Endothelial cell of umbilical vein (primary cell): ENCODE results near the gene NONO. TPM values are rescaled to one million over a fixed set of nuclear protein-coding genes. Genes with fewer than 3 reads are reported as not detected.

Experiments
- BruUV-seq: library from RNA; stranded (reverse); fragments of 400-500 nt; replicated peaks from 2 replicates; lab custom pipeline; 2021; lab: Mats Ljungman, UMichigan
- CTCF ChIA-PET: fragments of 300-600, 350-600 bp; sonication (Branson Sonifier 250); formaldehyde crosslinking; loops from one replicate; lab custom pipeline; 2021; ENCODE audit warnings: antibody characterized with exemption, inconsistent platforms; lab: Charles Lee
- POLR2A ChIA-PET: fragments of 300-600, 350-600 bp; sonication (Branson Sonifier 250); formaldehyde crosslinking; loops from one replicate; lab custom pipeline; 2021; ENCODE audit warnings: antibody characterized with exemption, inconsistent platforms; lab: Charles Lee
- DNase-seq: peaks from one replicate; pipeline ENCODE4 v3.0.0-alpha.2; 2011; ENCODE audit warnings: low read depth, low spot score
- FAIRE-seq: peaks from 2 replicates; lab custom pipeline; 2011; peaks lifted over from hg19 to GRCh38; lab: Jason Lieb, UNC
- H2AFZ ChIP-seq: 2 replicates; pipeline ENCODE4 v1.6.0; 2012; ENCODE audit warnings: low read depth, low read length, control low read depth, inconsistent platforms
- H3K27ac ChIP-seq: 2 replicates; pipeline ENCODE4 v1.5.1; 2011; ENCODE audit warnings: low read depth, mild to moderate bottlenecking, control low read depth, low read length, moderate library complexity; ENCODE audit not compliant: insufficient read depth
- H3K27me3 ChIP-seq, 2 experiments: 2 replicates each; pipeline versions ENCODE4 v1.6.0 to v1.6.1; 2011; ENCODE audit warnings: low read length in 2 of 2, mixed read lengths in 1 of 2; ENCODE audit not compliant: control insufficient read depth in 2 of 2, insufficient read depth in 2 of 2
- H3K36me3 ChIP-seq, 2 experiments: 2 replicates in 1 of 2; 3 replicates in 1 of 2; pipeline ENCODE4 v1.5.1; 2011; ENCODE audit warnings: low read length in 2 of 2, mild to moderate bottlenecking in 1 of 2, moderate library complexity in 1 of 2; ENCODE audit not compliant: control insufficient read depth in 2 of 2, insufficient read depth in 2 of 2; ENCODE audit errors: extremely low read depth in 1 of 2
- H3K4me1 ChIP-seq: 3 replicates; pipeline ENCODE4 v1.5.1; 2011; ENCODE audit warnings: mild to moderate bottlenecking, low read length; ENCODE audit not compliant: control insufficient read depth, insufficient read depth; ENCODE audit errors: extremely low read depth
- H3K4me2 ChIP-seq: 2 replicates; pipeline ENCODE4 v1.6.1; 2011; ENCODE audit warnings: low read length, control low read depth, mixed read lengths; ENCODE audit not compliant: insufficient read depth
- H3K4me3 ChIP-seq, 3 experiments: fragments of 200-600 bp in 1 of 3; sonication (generic), shearing (Covaris generic) in 1 of 3; replicated peaks in 1 of 3; 2 replicates each; pipeline ENCODE4 v1.5.1; 2011 to 2016; ENCODE audit warnings: control low read depth in 3 of 3, low read length in 3 of 3, mild to moderate bottlenecking in 2 of 3, inconsistent platforms in 1 of 3, low read depth in 1 of 3, moderate library complexity in 1 of 3; ENCODE audit not compliant: insufficient read depth in 1 of 3
- H3K79me2 ChIP-seq: 2 replicates; pipeline ENCODE4 v1.6.0; 2012; ENCODE audit warnings: low read length, inconsistent platforms; ENCODE audit not compliant: control insufficient read depth, insufficient read depth
- H3K9ac ChIP-seq: replicated peaks from 2 replicates; pipeline ENCODE3; 2011; ENCODE audit warnings: low read length, control low read depth; ENCODE audit not compliant: insufficient read depth; ENCODE audit errors: extremely low read depth
- H3K9me1 ChIP-seq: replicated peaks from 3 replicates; pipeline ENCODE4 v1.6.0; 2011; ENCODE audit warnings: mild to moderate bottlenecking, low read length; ENCODE audit not compliant: control insufficient read depth, insufficient read depth; ENCODE audit errors: extremely low read depth
- H3K9me3 ChIP-seq: replicated peaks from 2 replicates; pipeline ENCODE4 v1.5.1; 2012; ENCODE audit warnings: low read length, inconsistent platforms; ENCODE audit not compliant: control insufficient read depth, insufficient read depth
- H4K20me1 ChIP-seq: replicated peaks from 2 replicates; pipeline ENCODE3; 2011; ENCODE audit warnings: mild to moderate bottlenecking, low read length; ENCODE audit not compliant: control insufficient read depth, insufficient read depth; ENCODE audit errors: extremely low read depth
- EZH2 ChIP-seq: IDR thresholded peaks from 2 replicates; pipeline ENCODE4 v1.6.1; 2012; ENCODE audit warnings: borderline replicate concordance, low read depth, mild to moderate bottlenecking, moderate library complexity, low read length, inconsistent platforms; ENCODE audit not compliant: severe bottlenecking
- FOS ChIP-seq: IDR thresholded peaks from 2 replicates; pipeline ENCODE4 v1.6.1; 2011; ENCODE audit warnings: mild to moderate bottlenecking, low read length, moderate library complexity, borderline replicate concordance; ENCODE audit not compliant: insufficient read depth
- GATA2 ChIP-seq: IDR thresholded peaks from 2 replicates; pipeline ENCODE4 v1.7.0; 2011; ENCODE audit warnings: low read depth, mild to moderate bottlenecking, moderate library complexity, mixed read lengths, low read length; ENCODE audit not compliant: insufficient read length, insufficient read depth
- JUN ChIP-seq: IDR thresholded peaks from 2 replicates; pipeline ENCODE4 v1.6.1; 2011; ENCODE audit warnings: borderline replicate concordance, low read depth; ENCODE audit not compliant: insufficient read length, insufficient read depth
- MYC ChIP-seq: IDR thresholded peaks from one replicate; pipeline ENCODE4 v1.6.1; 2011; ENCODE audit warnings: mild to moderate bottlenecking, low read depth, low read length
- POLR2A ChIP-seq: IDR thresholded peaks from 2 replicates; pipeline ENCODE4 v1.6.1; 2012; ENCODE audit warnings: low read depth, mild to moderate bottlenecking, control low read depth, low read length
- POLR2AphosphoS5 ChIP-seq: IDR thresholded peaks from 2 replicates; pipeline ENCODE4 v1.6.1; 2012; ENCODE audit warnings: low read depth, mild to moderate bottlenecking, control low read depth, low read length, moderate library complexity; ENCODE audit not compliant: insufficient read depth
- dilution Hi-C: fragments of 300-500 bp; cut with MboI; formaldehyde crosslinking; loops from one replicate; pipeline ENCODE4 v1.15.0; 2019; ENCODE audit warnings: low sequenced_read_pairs; ENCODE audit not compliant: extremely low pct_ligation_motif_present
- intact Hi-C: fragments of 100-400 bp; cut with micrococcal nuclease; formaldehyde crosslinking; loops from one replicate; pipeline ENCODE4 v1.10.0; 2022
- polyA plus RNA-seq, 4 experiments: library from polyadenylated mRNA; depleted of rRNA in 3 of 4; stranded (reverse) in 3 of 4; unstranded in 1 of 4; fragments of >200 nt; gene quantifications; 2 replicates each; pipeline versions ENCODE4 v1.2.1 to v1.2.3, GENCODE V29; 2011 to 2012; ENCODE audit warnings: missing spikeins in 1 of 4
- total RNA-seq: library from RNA; stranded (reverse); gene quantifications from 2 replicates; pipeline ENCODE4 v1.2.3, GENCODE V29; 2021
- TF ChIP-seq, protein P1 (sequence below), 2 donors: IDR thresholded peaks; 1 replicate in 1 of 2; 2 replicates in 1 of 2; pipeline ENCODE4 v1.5.1; 2011; ENCODE audit warnings: low read length in 2 of 2, mild to moderate bottlenecking in 2 of 2, moderate library complexity in 2 of 2, control low read depth in 1 of 2, inconsistent platforms in 1 of 2, low read depth in 1 of 2; ENCODE audit not compliant: insufficient read depth in 1 of 2; ENCODE audit errors: extremely low read depth in 1 of 2
- TF ChIP-seq, protein P2 (sequence below): IDR thresholded peaks from 2 replicates; pipeline ENCODE4 v1.6.1; 2011; ENCODE audit not compliant: insufficient read depth, insufficient read length

The NONO gene
- total and polyA plus RNA-seq, 2 donors (not counting 3 experiments of a cell fraction or from before 2014, with no cell fraction given) = 249 to 466 TPM

DNA sequence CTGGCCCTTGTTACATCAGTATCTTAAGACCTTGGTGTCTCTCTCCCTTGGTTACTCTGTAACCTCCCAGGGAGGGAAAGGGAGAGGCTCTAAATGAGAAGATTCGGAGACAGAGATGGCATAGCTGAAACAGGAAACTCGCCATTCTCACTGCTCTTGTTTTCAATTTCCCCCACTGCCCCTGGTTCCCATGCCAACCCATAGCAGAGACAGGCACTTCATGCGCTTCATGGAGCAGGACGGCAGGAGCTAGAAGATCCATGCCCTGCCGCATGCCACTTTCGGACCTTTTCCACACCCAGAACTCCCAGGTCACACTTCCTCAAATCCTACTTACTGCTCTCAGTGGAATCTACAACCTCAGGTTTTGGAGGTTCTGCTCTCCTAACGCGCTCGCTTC lies 32.6 kb upstream of the NONO start:
- H3K9me1 ChIP-seq = no peaks in the 10 kb centered on the region
- H3K36me3 ChIP-seq = peaks cover 0 to 29% of the 10 kb centered on the region in 2 experiments
- intact Hi-C loops (no loop called here), dilution Hi-C loops (no loop called here)
- no peak overlapping the region for H3K4me3 ChIP-seq
- no peak for DNase-seq
- ChIA-PET CTCF (no interaction called here), POLR2A (no interaction called here)
- no peak for TF ChIP-seq JUN
- no peak overlapping the region for H2AFZ ChIP-seq
- H3K9ac ChIP-seq = no peak overlapping the region
- H3K4me2 ChIP-seq = no peak overlapping the region
- no peaks in the 10 kb centered on the region for H3K9me3 ChIP-seq
- no peak for FAIRE-seq
- peaks cover 8% of the 10 kb centered on the region for H3K4me1 ChIP-seq
- no peaks in the 10 kb centered on the region for H4K20me1 ChIP-seq
- no peaks in the 10 kb centered on the region for H3K27me3 ChIP-seq
- H3K27ac ChIP-seq = no peak overlapping the region
- no TSS peak for BruUV-seq
- H3K79me2 ChIP-seq = peaks cover 7% of the 10 kb centered on the region

DNA sequence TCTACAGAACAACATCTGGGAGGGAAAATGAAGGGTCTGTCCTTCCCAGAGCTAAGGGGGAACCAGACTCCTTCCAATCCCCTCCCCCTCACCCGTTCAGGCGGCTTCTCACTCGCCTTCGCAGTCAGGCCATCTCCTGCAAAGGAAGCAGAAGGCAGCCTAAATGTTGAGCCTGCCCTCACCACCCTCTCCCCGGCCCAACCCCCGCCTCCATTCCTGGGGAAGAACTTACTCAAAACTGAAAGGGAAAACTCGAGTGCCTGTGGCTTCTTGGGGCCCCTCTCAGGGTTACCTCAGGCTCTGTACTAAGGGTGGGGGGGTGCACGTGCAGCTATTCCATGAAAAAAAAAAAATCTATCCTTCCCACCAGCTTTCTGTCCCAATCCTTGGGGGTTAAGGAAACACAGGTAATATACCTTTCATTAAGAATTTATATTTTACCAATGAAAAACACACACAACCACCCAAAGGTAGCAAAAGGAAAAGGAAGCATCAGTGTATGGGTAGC lies 31.9 kb upstream of the NONO start:
- no peak overlapping the region for H3K9ac ChIP-seq
- ChIA-PET CTCF (no interaction called here), POLR2A (no interaction called here)
- intact Hi-C loops = no loop called here
- dilution Hi-C loops = no loop called here
- H2AFZ ChIP-seq = no peak overlapping the region
- H3K4me3 ChIP-seq = no peak overlapping the region
- H3K36me3 ChIP-seq = peaks cover 0 to 26% of the 10 kb centered on the region in 2 experiments
- no peaks in the 10 kb centered on the region for H4K20me1 ChIP-seq
- FAIRE-seq = no peak
- H3K27me3 ChIP-seq = no peaks in the 10 kb centered on the region
- peaks cover 8% of the 10 kb centered on the region for H3K4me1 ChIP-seq
- H3K9me3 ChIP-seq = no peaks in the 10 kb centered on the region
- H3K27ac ChIP-seq = no peak overlapping the region
- no peak for TF ChIP-seq MYC
- TF ChIP-seq, protein P1, sequence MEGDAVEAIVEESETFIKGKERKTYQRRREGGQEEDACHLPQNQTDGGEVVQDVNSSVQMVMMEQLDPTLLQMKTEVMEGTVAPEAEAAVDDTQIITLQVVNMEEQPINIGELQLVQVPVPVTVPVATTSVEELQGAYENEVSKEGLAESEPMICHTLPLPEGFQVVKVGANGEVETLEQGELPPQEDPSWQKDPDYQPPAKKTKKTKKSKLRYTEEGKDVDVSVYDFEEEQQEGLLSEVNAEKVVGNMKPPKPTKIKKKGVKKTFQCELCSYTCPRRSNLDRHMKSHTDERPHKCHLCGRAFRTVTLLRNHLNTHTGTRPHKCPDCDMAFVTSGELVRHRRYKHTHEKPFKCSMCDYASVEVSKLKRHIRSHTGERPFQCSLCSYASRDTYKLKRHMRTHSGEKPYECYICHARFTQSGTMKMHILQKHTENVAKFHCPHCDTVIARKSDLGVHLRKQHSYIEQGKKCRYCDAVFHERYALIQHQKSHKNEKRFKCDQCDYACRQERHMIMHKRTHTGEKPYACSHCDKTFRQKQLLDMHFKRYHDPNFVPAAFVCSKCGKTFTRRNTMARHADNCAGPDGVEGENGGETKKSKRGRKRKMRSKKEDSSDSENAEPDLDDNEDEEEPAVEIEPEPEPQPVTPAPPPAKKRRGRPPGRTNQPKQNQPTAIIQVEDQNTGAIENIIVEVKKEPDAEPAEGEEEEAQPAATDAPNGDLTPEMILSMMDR (IDR thresholded peaks at IDR 0.05; ENCODE audit: extremely low read depth in 1 of 2, insufficient read depth in 1 of 2, low read depth in 1 of 2, low read length in 2 of 2) = no peak
- TF ChIP-seq POLR2AphosphoS5 = no peak
- no peak for TF ChIP-seq EZH2
- no peak for TF ChIP-seq POLR2A
- no peak for TF ChIP-seq JUN
- TF ChIP-seq, protein P2, sequence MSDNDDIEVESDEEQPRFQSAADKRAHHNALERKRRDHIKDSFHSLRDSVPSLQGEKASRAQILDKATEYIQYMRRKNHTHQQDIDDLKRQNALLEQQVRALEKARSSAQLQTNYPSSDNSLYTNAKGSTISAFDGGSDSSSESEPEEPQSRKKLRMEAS = no peak
- TF ChIP-seq FOS = no peak
- no peak for TF ChIP-seq GATA2
- peaks cover 7% of the 10 kb centered on the region for H3K79me2 ChIP-seq
- H3K9me1 ChIP-seq = no peaks in the 10 kb centered on the region
- no peak overlapping the region for H3K4me2 ChIP-seq
- no peak for DNase-seq
- no TSS peak for BruUV-seq
